GM12878 (cell line): ENCODE measurements around the gene KCNQ1. TPM values are rescaled to one million over a fixed set of nuclear protein-coding genes. Genes with fewer than 3 reads are reported as not detected.

Experiments used
- ATAC-seq: fragments of 200-7000 bp; cut with Tn5 transposase; 3 replicates; pipeline ENCODE4 v1.9.1; 2020; ENCODE audit warnings: mild to moderate bottlenecking, moderate library complexity
- BruUV-seq: library from RNA; stranded (reverse); fragments of 400-500 nt; replicated peaks from 2 replicates; lab custom pipeline; 2021; lab: Mats Ljungman, UMichigan
- CTCF ChIA-PET: fragments of 300-600 bp; sonication (Branson Sonifier 250); formaldehyde crosslinking; extraction: SDS; loops from one replicate; lab custom pipeline; 2021; ENCODE audit warnings: inconsistent platforms; lab: Yijun Ruan, JAX
- POLR2A ChIA-PET: fragments of 350-600 bp; formaldehyde crosslinking; extraction: SDS; loops from one replicate; lab custom pipeline; 2021; ENCODE audit warnings: inconsistent platforms; lab: Charles Lee
- RAD21 ChIA-PET: fragments of 300-600 bp; sonication (Branson Sonifier 250); formaldehyde crosslinking; loops from one replicate; lab custom pipeline; 2023; ENCODE audit warnings: antibody characterized with exemption; ENCODE audit not compliant: unreplicated experiment; lab: Charles Lee
- SMC1A ChIA-PET: fragments of 300-600 bp; sonication (Branson Sonifier 250); formaldehyde crosslinking; loops from one replicate; lab custom pipeline; 2023; ENCODE audit not compliant: unreplicated experiment, uncharacterized antibody; lab: Charles Lee
- DNase-seq: peaks from one replicate; pipeline ENCODE4 v3.0.0-alpha.2; 2011; ENCODE audit warnings: low read depth, low spot score
- FAIRE-seq: peaks from 3 replicates; lab custom pipeline; 2011; peaks lifted over from hg19 to GRCh38; lab: Jason Lieb, UNC
- H2AFZ ChIP-seq: 2 replicates; pipeline ENCODE4 v1.6.0; 2011; ENCODE audit warnings: low read depth, low read length, control low read depth; ENCODE audit not compliant: control insufficient read depth
- H3K27ac ChIP-seq: 2 replicates; pipeline ENCODE4 v1.5.1; 2011; ENCODE audit warnings: control low read depth; ENCODE audit not compliant: control insufficient read depth, insufficient read depth
- H3K27me3 ChIP-seq, 2 experiments: replicated peaks in 1 of 2; 2 replicates each; pipeline versions ENCODE4 v1.6.0 to v1.6.1; 2011; ENCODE audit warnings: low read length in 1 of 2; ENCODE audit not compliant: control insufficient read depth in 2 of 2, insufficient read depth in 2 of 2
- H3K36me3 ChIP-seq, 2 experiments: 2 replicates each; pipeline ENCODE4 v1.5.1; 2011; ENCODE audit warnings: low read length in 1 of 2; ENCODE audit not compliant: control insufficient read depth in 2 of 2, insufficient read depth in 2 of 2
- H3K4me1 ChIP-seq: 2 replicates; pipeline ENCODE4 v1.6.1; 2011; ENCODE audit warnings: mild to moderate bottlenecking, low read length, moderate library complexity, mixed read lengths; ENCODE audit not compliant: control insufficient read depth, insufficient read depth
- H3K4me2 ChIP-seq: 2 replicates; pipeline ENCODE4 v1.6.0; 2011; ENCODE audit warnings: control low read depth; ENCODE audit not compliant: control insufficient read depth, insufficient read depth
- H3K4me3 ChIP-seq: fragments of 200-600 bp; sonication (generic); 2 replicates; pipeline ENCODE4 v1.5.1; 2016
- H3K79me2 ChIP-seq: 2 replicates; pipeline ENCODE4 v1.6.0; 2011; ENCODE audit warnings: low read length; ENCODE audit not compliant: control insufficient read depth, insufficient read depth
- H3K9ac ChIP-seq: 2 replicates; pipeline ENCODE4 v1.8.0; 2011; ENCODE audit warnings: low read length, control low read depth, mixed read lengths; ENCODE audit not compliant: control insufficient read depth, insufficient read depth
- H3K9me3 ChIP-seq: replicated peaks from 3 replicates; pipeline ENCODE4 v1.5.1; 2011; ENCODE audit warnings: mild to moderate bottlenecking, low read length; ENCODE audit not compliant: control insufficient read depth, insufficient read depth
- H4K20me1 ChIP-seq: 2 replicates; pipeline ENCODE4 v1.6.0; 2011; ENCODE audit not compliant: control insufficient read depth, insufficient read depth
- CHD4 ChIP-seq: fragments of 200-600 bp; sonication (generic); IDR thresholded peaks from 2 replicates; pipeline ENCODE4 v1.6.1; 2016; ENCODE audit warnings: mild to moderate bottlenecking
- EGR1 ChIP-seq, 2 experiments: IDR thresholded peaks; 1 replicate in 1 of 2; 2 replicates in 1 of 2; pipeline ENCODE4 v1.6.1; 2011 to 2012; ENCODE audit warnings: low read depth in 2 of 2, low read length in 2 of 2, borderline replicate concordance in 1 of 2, mild to moderate bottlenecking in 1 of 2, moderate library complexity in 1 of 2
- ESRRA ChIP-seq: IDR thresholded peaks from 2 replicates; pipeline ENCODE4 v1.6.1; 2012; ENCODE audit warnings: mild to moderate bottlenecking, low read length, improper control_type of control experiment
- MTA2 ChIP-seq: fragments of 450-650 bp; IDR thresholded peaks from 2 replicates; pipeline ENCODE4 v1.6.1; 2016; ENCODE audit warnings: low read depth, mild to moderate bottlenecking, moderate library complexity
- MTA3 ChIP-seq: IDR thresholded peaks from 2 replicates; pipeline ENCODE4 v1.6.1; 2012; ENCODE audit warnings: low read length, inconsistent platforms, borderline replicate concordance
- NR2C2 ChIP-seq: IDR thresholded peaks from 2 replicates; pipeline ENCODE4 v1.6.1; 2011; ENCODE audit warnings: borderline replicate concordance, low read depth; ENCODE audit not compliant: control insufficient read depth, insufficient read length
- RAD51 ChIP-seq: fragments of 450-650 bp; IDR thresholded peaks from 2 replicates; pipeline ENCODE4 v1.6.1; 2016; ENCODE audit warnings: moderate library complexity, mild to moderate bottlenecking, inconsistent platforms
- STAT1 ChIP-seq: fragments of 450-650 bp; conservative IDR thresholded peaks from 2 replicates; pipeline ENCODE4 v1.6.1; 2014; ENCODE audit warnings: antibody characterized with exemption, mild to moderate bottlenecking
- TBL1XR1 ChIP-seq: IDR thresholded peaks from 2 replicates; pipeline ENCODE4 v1.6.1; 2012; ENCODE audit warnings: low read depth, low read length, improper control_type of control experiment
- ZNF217 ChIP-seq: fragments of 450-650 bp; IDR thresholded peaks from 2 replicates; pipeline ENCODE4 v1.6.1; 2017; ENCODE audit warnings: antibody characterized with exemption, mild to moderate bottlenecking
- ZNF274 ChIP-seq: IDR thresholded peaks from one replicate; pipeline ENCODE4 v1.8.0; 2011; ENCODE audit not compliant: insufficient read length, insufficient read depth
- ZSCAN29 ChIP-seq: fragments of 450-650 bp; IDR thresholded peaks from 2 replicates; pipeline ENCODE4 v1.6.1; 2017; ENCODE audit warnings: mild to moderate bottlenecking, moderate library complexity
- WGBS: methylation state at CpG from one replicate; pipeline ENCODE4 v1.1.6; 2016; ENCODE audit warnings: low lambda C conversion rate; ENCODE audit not compliant: insufficient replicate concordance, insufficient coverage; ENCODE audit errors: missing lambda C conversion rate; 5-methylcytosine and 5-hydroxymethylcytosine counted together
- in situ Hi-C: fragments of 300-500 bp; cut with MboI; formaldehyde crosslinking; loops from 9 replicates; pipeline ENCODE4 v1.14.3; 2018; ENCODE audit warnings: mixed read lengths
- intact Hi-C: fragments of 100-400 bp; cut with micrococcal nuclease; formaldehyde crosslinking; loops from one replicate; pipeline ENCODE4 v1.14.2; 2022; ENCODE audit not compliant: unreplicated experiment
- polyA plus RNA-seq, 11 experiments: library from polyadenylated mRNA; depleted of rRNA in 4 of 11; unstranded in 6 of 11; stranded (reverse) in 5 of 11; fragments of >200 nt; fragmentation: Nextera tagmentation in 4 of 11; fragmentation: Illumina TruSeq in 1 of 11; extraction: Ambion mirVana in 4 of 11; extraction: Trizol in 1 of 11; gene quantifications; 1 replicate in 1 of 11; 2 replicates in 10 of 11; pipeline versions ENCODE4 v1.2.1 to v1.2.3, GENCODE V29; 2011 to 2016; ENCODE audit warnings: inconsistent platforms in 2 of 11, missing spikeins in 2 of 11, low read depth in 1 of 11
- total RNA-seq, 4 experiments: library from RNA; depleted of rRNA in 3 of 4; stranded (reverse); fragments of >200 nt in 3 of 4; fragmentation: Illumina TruSeq in 1 of 4; extraction: Trizol in 1 of 4; gene quantifications; 2 replicates each; pipeline versions ENCODE4 v1.2.1 to v1.2.3, GENCODE V29; 2013 to 2021
- TF ChIP-seq, protein P1 (sequence below): fragments of 450-650 bp; IDR thresholded peaks from 2 replicates; pipeline ENCODE4 v1.6.1; 2017; ENCODE audit warnings: antibody characterized with exemption, mild to moderate bottlenecking, moderate library complexity
- TF ChIP-seq, protein P2 (sequence below): fragments of 450-650 bp; IDR thresholded peaks from 2 replicates; pipeline ENCODE4 v1.6.1; 2017; ENCODE audit warnings: borderline replicate concordance
- TF ChIP-seq, protein P3 (sequence below): fragments of 450-650 bp; formaldehyde crosslinking; IDR thresholded peaks from 2 replicates; pipeline ENCODE4 v1.5.0; 2022; ENCODE audit warnings: mild to moderate bottlenecking, missing genetic modification characterization
- TF ChIP-seq, protein P4 (sequence below): IDR thresholded peaks from 2 replicates; pipeline ENCODE4 v1.6.1; 2011; ENCODE audit warnings: low read depth, low read length, improper control_type of control experiment, borderline replicate concordance

KCNQ1 gene
- total and polyA plus RNA-seq, 10 of the 15 experiments (the other 5 are each of a cell fraction or from before 2014, with no cell fraction given), result 0.03 to 0.15 (median 0.12) TPM; not detected in 7

DNA sequence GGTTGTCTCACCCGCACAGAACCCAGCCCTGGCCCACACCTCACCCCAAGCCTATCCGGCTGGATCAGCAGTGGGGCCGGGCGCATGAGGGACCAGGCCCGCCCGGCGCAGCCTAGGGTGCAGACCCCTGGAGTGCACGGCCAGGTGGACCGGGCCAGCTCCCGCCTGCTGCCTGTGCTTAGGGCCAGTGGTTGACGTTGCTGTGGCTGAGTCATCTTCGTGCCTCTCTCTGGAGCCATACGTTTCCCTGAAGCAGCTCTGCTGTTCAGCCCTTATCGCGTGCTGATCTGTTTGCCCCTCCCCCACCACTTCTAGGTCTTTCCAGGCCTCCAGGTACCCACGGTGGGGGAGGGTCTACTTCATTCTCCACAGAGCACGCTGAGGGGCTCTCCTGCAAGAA, 401.2 kb downstream of the KCNQ1 start (continued):
- TF ChIP-seq, protein P1, sequence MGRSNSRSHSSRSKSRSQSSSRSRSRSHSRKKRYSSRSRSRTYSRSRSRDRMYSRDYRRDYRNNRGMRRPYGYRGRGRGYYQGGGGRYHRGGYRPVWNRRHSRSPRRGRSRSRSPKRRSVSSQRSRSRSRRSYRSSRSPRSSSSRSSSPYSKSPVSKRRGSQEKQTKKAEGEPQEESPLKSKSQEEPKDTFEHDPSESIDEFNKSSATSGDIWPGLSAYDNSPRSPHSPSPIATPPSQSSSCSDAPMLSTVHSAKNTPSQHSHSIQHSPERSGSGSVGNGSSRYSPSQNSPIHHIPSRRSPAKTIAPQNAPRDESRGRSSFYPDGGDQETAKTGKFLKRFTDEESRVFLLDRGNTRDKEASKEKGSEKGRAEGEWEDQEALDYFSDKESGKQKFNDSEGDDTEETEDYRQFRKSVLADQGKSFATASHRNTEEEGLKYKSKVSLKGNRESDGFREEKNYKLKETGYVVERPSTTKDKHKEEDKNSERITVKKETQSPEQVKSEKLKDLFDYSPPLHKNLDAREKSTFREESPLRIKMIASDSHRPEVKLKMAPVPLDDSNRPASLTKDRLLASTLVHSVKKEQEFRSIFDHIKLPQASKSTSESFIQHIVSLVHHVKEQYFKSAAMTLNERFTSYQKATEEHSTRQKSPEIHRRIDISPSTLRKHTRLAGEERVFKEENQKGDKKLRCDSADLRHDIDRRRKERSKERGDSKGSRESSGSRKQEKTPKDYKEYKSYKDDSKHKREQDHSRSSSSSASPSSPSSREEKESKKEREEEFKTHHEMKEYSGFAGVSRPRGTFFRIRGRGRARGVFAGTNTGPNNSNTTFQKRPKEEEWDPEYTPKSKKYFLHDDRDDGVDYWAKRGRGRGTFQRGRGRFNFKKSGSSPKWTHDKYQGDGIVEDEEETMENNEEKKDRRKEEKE, result no peak
- TF ChIP-seq, protein P2, sequence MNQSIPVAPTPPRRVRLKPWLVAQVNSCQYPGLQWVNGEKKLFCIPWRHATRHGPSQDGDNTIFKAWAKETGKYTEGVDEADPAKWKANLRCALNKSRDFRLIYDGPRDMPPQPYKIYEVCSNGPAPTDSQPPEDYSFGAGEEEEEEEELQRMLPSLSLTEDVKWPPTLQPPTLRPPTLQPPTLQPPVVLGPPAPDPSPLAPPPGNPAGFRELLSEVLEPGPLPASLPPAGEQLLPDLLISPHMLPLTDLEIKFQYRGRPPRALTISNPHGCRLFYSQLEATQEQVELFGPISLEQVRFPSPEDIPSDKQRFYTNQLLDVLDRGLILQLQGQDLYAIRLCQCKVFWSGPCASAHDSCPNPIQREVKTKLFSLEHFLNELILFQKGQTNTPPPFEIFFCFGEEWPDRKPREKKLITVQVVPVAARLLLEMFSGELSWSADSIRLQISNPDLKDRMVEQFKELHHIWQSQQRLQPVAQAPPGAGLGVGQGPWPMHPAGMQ, result no peak
- TF ChIP-seq EGR1 (IDR thresholded peaks at IDR 0.05; ENCODE audit: borderline replicate concordance in 1 of 2, low read depth in 2 of 2, low read length in 2 of 2), result no peak

DNA sequence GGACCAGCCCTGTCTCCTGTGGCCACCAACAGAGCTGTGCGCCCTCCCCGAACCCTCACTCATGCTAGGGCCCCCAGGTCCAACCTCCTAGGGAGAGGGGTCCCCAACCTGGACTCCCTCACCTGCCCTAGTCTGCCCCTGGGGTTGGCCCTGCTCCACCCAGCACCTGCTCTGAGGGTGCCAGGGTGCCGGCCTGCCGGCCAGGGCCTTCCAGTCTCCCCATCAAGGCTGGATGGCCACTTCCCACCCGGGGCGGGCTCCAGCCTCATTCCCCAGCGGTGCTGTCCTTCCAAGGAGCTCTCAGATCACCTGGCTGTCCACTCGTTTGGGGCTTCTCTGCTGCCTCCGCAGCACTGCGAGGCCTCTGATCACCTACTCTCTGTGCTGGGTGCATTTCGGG, 401.7 kb downstream of the KCNQ1 start:
- no peaks in the 10 kb centered on the region for H3K79me2 ChIP-seq
- BruUV-seq, result no TSS peak
- H3K9ac ChIP-seq, result no peak overlapping the region
- DNase-seq (no peak), FAIRE-seq (no peak), ATAC-seq (no peak)
- in situ Hi-C loops (no loop called here), intact Hi-C loops (no loop called here)
- H3K27me3 ChIP-seq, result no peaks in the 10 kb centered on the region
- POLR2A ChIA-PET, result no interaction called here
- H3K27ac ChIP-seq, result no peak overlapping the region
- SMC1A ChIA-PET, result no interaction called here
- H3K9me3 ChIP-seq, result no peaks in the 10 kb centered on the region
- H3K4me1 ChIP-seq, result no peaks in the 10 kb centered on the region
- no peaks in the 10 kb centered on the region for H3K36me3 ChIP-seq
- WGBS, result 45% methylated on average over 11 of the region's 11 CpGs
- H3K4me3 ChIP-seq, result no peak overlapping the region
- H2AFZ ChIP-seq, result no peak overlapping the region
- CTCF ChIA-PET, result no interaction called here
- RAD21 ChIA-PET, result interaction anchor here (0.5 kb wide), 1 partner anchor 554 kb away, joined by 3 read pairs; no protein-coding TSS in a partner anchor
- no peaks in the 10 kb centered on the region for H4K20me1 ChIP-seq
- H3K4me2 ChIP-seq, result no peak overlapping the region
- TF ChIP-seq ZSCAN29 (no peak), STAT1 (no peak), MTA3 (no peak), ZNF274 (no peak), RAD51 (no peak), ESRRA (no peak), MTA2 (no peak), TBL1XR1 (no peak), CHD4 (no peak), ZNF217 (no peak), NR2C2 (no peak)
- TF ChIP-seq, protein P3, sequence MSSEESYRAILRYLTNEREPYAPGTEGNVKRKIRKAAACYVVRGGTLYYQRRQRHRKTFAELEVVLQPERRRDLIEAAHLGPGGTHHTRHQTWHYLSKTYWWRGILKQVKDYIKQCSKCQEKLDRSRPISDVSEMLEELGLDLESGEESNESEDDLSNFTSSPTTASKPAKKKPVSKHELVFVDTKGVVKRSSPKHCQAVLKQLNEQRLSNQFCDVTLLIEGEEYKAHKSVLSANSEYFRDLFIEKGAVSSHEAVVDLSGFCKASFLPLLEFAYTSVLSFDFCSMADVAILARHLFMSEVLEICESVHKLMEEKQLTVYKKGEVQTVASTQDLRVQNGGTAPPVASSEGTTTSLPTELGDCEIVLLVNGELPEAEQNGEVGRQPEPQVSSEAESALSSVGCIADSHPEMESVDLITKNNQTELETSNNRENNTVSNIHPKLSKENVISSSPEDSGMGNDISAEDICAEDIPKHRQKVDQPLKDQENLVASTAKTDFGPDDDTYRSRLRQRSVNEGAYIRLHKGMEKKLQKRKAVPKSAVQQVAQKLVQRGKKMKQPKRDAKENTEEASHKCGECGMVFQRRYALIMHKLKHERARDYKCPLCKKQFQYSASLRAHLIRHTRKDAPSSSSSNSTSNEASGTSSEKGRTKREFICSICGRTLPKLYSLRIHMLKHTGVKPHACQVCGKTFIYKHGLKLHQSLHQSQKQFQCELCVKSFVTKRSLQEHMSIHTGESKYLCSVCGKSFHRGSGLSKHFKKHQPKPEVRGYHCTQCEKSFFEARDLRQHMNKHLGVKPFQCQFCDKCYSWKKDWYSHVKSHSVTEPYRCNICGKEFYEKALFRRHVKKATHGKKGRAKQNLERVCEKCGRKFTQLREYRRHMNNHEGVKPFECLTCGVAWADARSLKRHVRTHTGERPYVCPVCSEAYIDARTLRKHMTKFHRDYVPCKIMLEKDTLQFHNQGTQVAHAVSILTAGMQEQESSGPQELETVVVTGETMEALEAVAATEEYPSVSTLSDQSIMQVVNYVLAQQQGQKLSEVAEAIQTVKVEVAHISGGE, result no peak
- TF ChIP-seq, protein P4, sequence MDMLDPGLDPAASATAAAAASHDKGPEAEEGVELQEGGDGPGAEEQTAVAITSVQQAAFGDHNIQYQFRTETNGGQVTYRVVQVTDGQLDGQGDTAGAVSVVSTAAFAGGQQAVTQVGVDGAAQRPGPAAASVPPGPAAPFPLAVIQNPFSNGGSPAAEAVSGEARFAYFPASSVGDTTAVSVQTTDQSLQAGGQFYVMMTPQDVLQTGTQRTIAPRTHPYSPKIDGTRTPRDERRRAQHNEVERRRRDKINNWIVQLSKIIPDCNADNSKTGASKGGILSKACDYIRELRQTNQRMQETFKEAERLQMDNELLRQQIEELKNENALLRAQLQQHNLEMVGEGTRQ, result no peak
